Neural progenitor cell (in vitro differentiated cells): ENCODE data around the gene COMMD3. TPM values are rescaled to one million over a fixed set of nuclear protein-coding genes. Genes with fewer than 3 reads are reported as not detected.

Experiments used
- DNase-seq: peaks from one replicate; pipeline ENCODE4 v3.0.0-alpha.2; 2016; ENCODE audit warnings: low spot score
- H2AFZ ChIP-seq: fragments of 200-600 bp; sonication (generic); replicated peaks from 2 replicates; pipeline ENCODE4 v1.6.1; 2016; ENCODE audit warnings: antibody characterized with exemption
- H3F3A ChIP-seq: fragments of 200-600 bp; sonication (generic); 2 replicates; pipeline ENCODE4 v1.6.1; 2016; ENCODE audit warnings: antibody characterized with exemption, low read depth
- H3K27ac ChIP-seq: fragments of 200-600 bp; sonication (generic); 2 replicates; pipeline ENCODE4 v1.5.1; 2016; ENCODE audit warnings: mild to moderate bottlenecking
- H3K27me3 ChIP-seq: fragments of 200-600 bp; sonication (generic); 2 replicates; pipeline ENCODE4 v1.6.1; 2016; ENCODE audit warnings: mild to moderate bottlenecking, moderate library complexity
- H3K36me3 ChIP-seq: fragments of 200-600 bp; sonication (generic); 2 replicates; pipeline ENCODE4 v1.5.1; 2016
- H3K4me1 ChIP-seq: fragments of 200-600 bp; sonication (generic); 2 replicates; pipeline ENCODE4 v1.6.1; 2016; ENCODE audit warnings: mixed run types
- H3K4me2 ChIP-seq: fragments of 200-600 bp; sonication (generic); 2 replicates; pipeline ENCODE4 v1.6.1; 2016
- H3K4me3 ChIP-seq: fragments of 200-600 bp; sonication (generic); 2 replicates; pipeline ENCODE4 v1.5.1; 2016
- H3K79me2 ChIP-seq: fragments of 200-600 bp; sonication (generic); 2 replicates; pipeline ENCODE4 v1.6.1; 2016; ENCODE audit warnings: low read depth
- H3K9ac ChIP-seq: fragments of 200-600 bp; sonication (generic); 2 replicates; pipeline ENCODE4 v1.6.1; 2016
- H3K9me3 ChIP-seq: fragments of 200-600 bp; sonication (generic); 2 replicates; pipeline ENCODE4 v1.5.1; 2016; ENCODE audit warnings: low read depth
- H4K20me1 ChIP-seq: fragments of 200-600 bp; sonication (generic); 2 replicates; pipeline ENCODE4 v1.6.1; 2016; ENCODE audit warnings: low read depth
- H3K27ac Mint-ChIP-seq: 3 replicates; pipeline ENCODE4 v1.8.0; 2021; ENCODE audit warnings: mixed read lengths
- H3K27me3 Mint-ChIP-seq: 2 replicates; pipeline ENCODE4 v1.8.0; 2022; ENCODE audit warnings: low read depth, mild to moderate bottlenecking, inconsistent platforms, moderate library complexity, mixed read lengths; ENCODE audit not compliant: insufficient read depth
- H3K36me3 Mint-ChIP-seq: 3 replicates; pipeline ENCODE4 v1.8.0; 2021; ENCODE audit warnings: mixed read lengths
- H3K4me1 Mint-ChIP-seq: 3 replicates; pipeline ENCODE4 v1.8.0; 2021; ENCODE audit warnings: mixed read lengths
- H3K4me3 Mint-ChIP-seq: 3 replicates; pipeline ENCODE4 v1.8.0; 2021; ENCODE audit warnings: mild to moderate bottlenecking, moderate library complexity, mixed read lengths
- H3K9me3 Mint-ChIP-seq: 3 replicates; pipeline ENCODE4 v1.8.0; 2020; ENCODE audit warnings: mixed read lengths
- EZH2 ChIP-seq: fragments of 200-600 bp; sonication (generic); IDR thresholded peaks from 2 replicates; pipeline ENCODE4 v1.6.1; 2017; ENCODE audit warnings: antibody characterized with exemption, mild to moderate bottlenecking, moderate library complexity
- EZH2phosphoT487 ChIP-seq: fragments of 200-600 bp; sonication (generic); IDR thresholded peaks from 2 replicates; pipeline ENCODE4 v1.6.1; 2017; ENCODE audit warnings: antibody characterized with exemption
- total RNA-seq: library from RNA; depleted of rRNA; stranded (reverse); fragments of >200 nt; gene quantifications from 2 replicates; pipeline ENCODE4 v1.2.3, GENCODE V29; 2015; ENCODE audit warnings: low replicate concordance
- TF ChIP-seq, protein P1 (sequence below): fragments of 200-600 bp; sonication (generic); IDR thresholded peaks from 2 replicates; pipeline ENCODE4 v1.5.1; 2017; ENCODE audit warnings: antibody characterized with exemption, mild to moderate bottlenecking

COMMD3 gene
- total RNA-seq, 1 donor from 2014 or later: 16.3 TPM

DNA sequence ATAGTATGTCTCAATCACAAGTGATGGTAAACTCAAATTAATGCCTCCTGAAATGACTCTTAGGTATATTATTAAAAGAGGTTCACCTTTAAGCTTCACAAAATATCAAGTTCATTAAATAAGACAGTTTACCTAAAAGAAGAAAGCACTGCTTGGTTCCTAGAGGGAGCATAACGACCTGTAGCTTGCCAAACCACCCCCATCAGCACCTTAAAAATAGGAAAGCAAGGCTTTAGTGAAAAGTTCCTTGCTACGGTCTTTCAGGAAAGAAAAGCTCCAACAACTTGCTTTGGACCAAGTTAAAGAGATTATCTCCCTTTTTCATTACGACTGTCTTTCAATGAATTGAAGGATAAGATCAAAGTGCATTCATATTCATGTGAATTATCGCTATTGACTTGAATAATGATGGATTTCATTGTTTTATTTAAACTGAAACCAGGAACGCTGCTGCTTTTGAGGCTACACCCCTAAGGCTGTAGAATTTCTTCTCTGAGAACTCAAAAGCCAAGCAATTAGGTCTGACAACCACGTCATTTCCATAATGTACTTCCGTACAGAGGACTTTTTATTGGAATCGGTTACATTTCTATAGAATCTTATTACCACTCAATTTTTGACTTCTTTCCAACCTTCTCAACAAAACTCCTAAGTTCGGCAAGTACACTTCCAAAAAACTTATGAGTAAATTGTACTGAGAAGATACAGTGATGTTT is 22.2 kb downstream of the COMMD3 start:
- H3K4me3 ChIP-seq: no peak overlapping the region
- H3K27ac ChIP-seq: no peak overlapping the region
- DNase-seq: peak; percentile 40
- H3K27me3 ChIP-seq: peaks cover 100% of the 10 kb centered on the region
- H3K9ac ChIP-seq: no peak overlapping the region
- Mint-ChIP-seq H3K27me3 (peaks cover 70% of the 10 kb centered on the region), H3K4me3 (no peak overlapping the region), H3K27ac (no peak overlapping the region), H3K4me1 (peaks cover 22% of the 10 kb centered on the region), H3K36me3 (peaks cover 3% of the 10 kb centered on the region), H3K9me3 (peaks cover 5% of the 10 kb centered on the region)
- no peak overlapping the region for H2AFZ ChIP-seq
- H3K36me3 ChIP-seq: no peaks in the 10 kb centered on the region
- peaks cover 36% of the 10 kb centered on the region for H4K20me1 ChIP-seq
- H3K4me2 ChIP-seq: no peak overlapping the region
- TF ChIP-seq, protein P1, sequence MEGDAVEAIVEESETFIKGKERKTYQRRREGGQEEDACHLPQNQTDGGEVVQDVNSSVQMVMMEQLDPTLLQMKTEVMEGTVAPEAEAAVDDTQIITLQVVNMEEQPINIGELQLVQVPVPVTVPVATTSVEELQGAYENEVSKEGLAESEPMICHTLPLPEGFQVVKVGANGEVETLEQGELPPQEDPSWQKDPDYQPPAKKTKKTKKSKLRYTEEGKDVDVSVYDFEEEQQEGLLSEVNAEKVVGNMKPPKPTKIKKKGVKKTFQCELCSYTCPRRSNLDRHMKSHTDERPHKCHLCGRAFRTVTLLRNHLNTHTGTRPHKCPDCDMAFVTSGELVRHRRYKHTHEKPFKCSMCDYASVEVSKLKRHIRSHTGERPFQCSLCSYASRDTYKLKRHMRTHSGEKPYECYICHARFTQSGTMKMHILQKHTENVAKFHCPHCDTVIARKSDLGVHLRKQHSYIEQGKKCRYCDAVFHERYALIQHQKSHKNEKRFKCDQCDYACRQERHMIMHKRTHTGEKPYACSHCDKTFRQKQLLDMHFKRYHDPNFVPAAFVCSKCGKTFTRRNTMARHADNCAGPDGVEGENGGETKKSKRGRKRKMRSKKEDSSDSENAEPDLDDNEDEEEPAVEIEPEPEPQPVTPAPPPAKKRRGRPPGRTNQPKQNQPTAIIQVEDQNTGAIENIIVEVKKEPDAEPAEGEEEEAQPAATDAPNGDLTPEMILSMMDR: no peak
- TF ChIP-seq EZH2: peak; percentile 12
- H3K4me1 ChIP-seq: peaks cover 19% of the 10 kb centered on the region
- H3F3A ChIP-seq: peaks cover 71% of the 10 kb centered on the region
- no peaks in the 10 kb centered on the region for H3K79me2 ChIP-seq
- no peaks in the 10 kb centered on the region for H3K9me3 ChIP-seq

DNA sequence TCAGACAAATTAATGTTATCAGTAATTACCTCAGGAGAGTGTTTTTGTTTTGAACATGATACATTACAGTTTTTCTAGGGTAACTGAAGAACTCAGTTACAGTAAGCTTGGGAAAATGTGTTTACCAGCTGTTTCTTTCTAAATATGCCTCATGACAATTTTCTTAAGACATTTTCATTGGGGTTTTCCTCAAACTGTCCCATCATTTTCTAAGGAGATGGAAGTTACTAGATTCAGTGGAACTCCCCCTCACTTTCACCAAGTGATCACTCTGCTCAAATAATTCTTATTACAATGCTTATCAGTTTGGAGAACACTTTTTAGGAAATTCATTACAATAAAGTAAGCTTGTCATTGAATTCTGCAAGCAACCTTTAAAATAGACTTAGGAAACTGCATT is 22.7 kb downstream of the COMMD3 start:
- TF ChIP-seq, protein P1: no peak
- TF ChIP-seq EZH2phosphoT487 (no peak), EZH2 (no peak)
- no peak overlapping the region for H2AFZ ChIP-seq
- H4K20me1 ChIP-seq: peaks cover 32% of the 10 kb centered on the region
- H3F3A ChIP-seq: peaks cover 68% of the 10 kb centered on the region
- no peaks in the 10 kb centered on the region for H3K9me3 ChIP-seq
- H3K27ac ChIP-seq: no peak overlapping the region
- no peak overlapping the region for H3K4me3 Mint-ChIP-seq
- peaks cover 69% of the 10 kb centered on the region for H3K27me3 Mint-ChIP-seq
- peaks cover 100% of the 10 kb centered on the region for H3K27me3 ChIP-seq
- no peak overlapping the region for H3K9ac ChIP-seq
- H3K79me2 ChIP-seq: no peaks in the 10 kb centered on the region
- no peaks in the 10 kb centered on the region for H3K36me3 Mint-ChIP-seq
- no peak overlapping the region for H3K4me3 ChIP-seq
- no peak for DNase-seq
- no peak overlapping the region for H3K27ac Mint-ChIP-seq
- peaks cover 18% of the 10 kb centered on the region for H3K4me1 Mint-ChIP-seq
- peaks cover under 1% of the 10 kb centered on the region for H3K9me3 Mint-ChIP-seq
- peaks cover 19% of the 10 kb centered on the region for H3K4me1 ChIP-seq
- H3K36me3 ChIP-seq: no peaks in the 10 kb centered on the region
- no peak overlapping the region for H3K4me2 ChIP-seq

DNA sequence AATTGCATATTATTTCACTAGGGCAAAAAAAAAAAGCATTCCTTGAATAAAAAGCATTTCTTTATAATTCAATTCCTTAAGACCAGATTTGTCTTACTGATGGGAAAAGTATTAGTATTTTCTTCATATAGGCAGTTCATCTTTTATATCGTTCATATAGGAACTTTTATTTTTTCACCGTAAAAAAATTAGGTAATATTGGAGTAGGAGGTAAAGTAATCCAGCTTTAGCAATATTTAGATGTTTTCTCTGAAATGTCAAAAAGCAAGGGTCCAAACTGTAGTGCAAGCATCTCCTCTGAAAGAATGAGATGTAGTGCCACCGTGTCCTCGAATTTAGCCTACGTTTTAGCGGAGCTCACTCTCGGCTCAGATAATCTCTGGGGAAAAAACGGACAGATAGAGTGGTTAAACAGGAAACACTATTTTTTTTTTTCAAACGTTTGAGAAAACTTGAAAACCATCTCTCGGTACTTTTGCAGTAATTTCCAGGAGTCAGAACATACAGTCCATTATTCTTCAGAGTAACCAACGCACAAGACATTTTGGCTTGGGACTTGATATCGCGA is 23.7 kb downstream of the COMMD3 start:
- H2AFZ ChIP-seq: peak overlapping the region; percentile 88

More for the DNA sequence above, 23.7 kb downstream of the COMMD3 start:
- Histone ChIP-seq H3K4me2 (peak overlapping the region; percentile 76), H4K20me1 (peaks cover 32% of the 10 kb centered on the region), H3K9ac (no peak overlapping the region), H3K4me1 (peaks cover 19% of the 10 kb centered on the region), H3K79me2 (no peaks in the 10 kb centered on the region), H3K27ac (no peak overlapping the region), H3K9me3 (no peaks in the 10 kb centered on the region), H3F3A (peaks cover 68% of the 10 kb centered on the region), H3K36me3 (no peaks in the 10 kb centered on the region), H3K27me3 (peaks cover 100% of the 10 kb centered on the region), H3K4me3 (peak overlapping the region; percentile 69)
- Mint-ChIP-seq H3K27ac (no peak overlapping the region), H3K4me3 (peak overlapping the region; percentile 93), H3K27me3 (peaks cover 72% of the 10 kb centered on the region), H3K4me1 (peaks cover 21% of the 10 kb centered on the region), H3K36me3 (no peaks in the 10 kb centered on the region), H3K9me3 (peaks cover 4% of the 10 kb centered on the region)
- TF ChIP-seq, protein P1: no peak
- TF ChIP-seq EZH2 (no peak), EZH2phosphoT487 (no peak)
- no peak for DNase-seq
